ENCODE results near the gene CORO7.

GRCh38 chr16:4455081-4455480, 38.7 kb upstream of the CORO7 start:
- TF ChIP-seq POLR2A (IDR thresholded peaks at IDR 0.05; ENCODE audit: low read length) (no peak), GATA1 (IDR thresholded peaks at IDR 0.05; ENCODE audit: low read depth, low read length) (no peak)

All from erythroblast (primary cell).